Loucy (cell line): ENCODE data around the gene RGR.

Experiments
- H2AFZ ChIP-seq: fragments of 200-600 bp; sonication (generic); 2 replicates; pipeline ENCODE4 v1.6.0; 2016; ENCODE audit warnings: antibody characterized with exemption, mild to moderate bottlenecking, low read length, moderate library complexity
- H3F3A ChIP-seq: fragments of 200-600 bp; 2 replicates; pipeline ENCODE4 v1.6.0; 2016; ENCODE audit warnings: antibody characterized with exemption, low read depth, mild to moderate bottlenecking
- H3K27me3 ChIP-seq: fragments of 200-600 bp; sonication (generic); 2 replicates; pipeline ENCODE4 v1.6.1; 2014; ENCODE audit warnings: low read length, mild to moderate bottlenecking; ENCODE audit not compliant: insufficient read depth, poor library complexity, severe bottlenecking
- H3K36me3 ChIP-seq: fragments of 200-600 bp; sonication (generic); 2 replicates; pipeline ENCODE4 v1.6.1; 2016; ENCODE audit warnings: low read length; ENCODE audit not compliant: insufficient read depth
- H3K4me1 ChIP-seq: fragments of 200-600 bp; sonication (generic); 2 replicates; pipeline ENCODE4 v1.5.1; 2014; ENCODE audit warnings: low read length, mild to moderate bottlenecking; ENCODE audit not compliant: insufficient read depth, poor library complexity, severe bottlenecking
- H3K4me2 ChIP-seq: fragments of 200-600 bp; sonication (generic); 2 replicates; pipeline ENCODE4 v1.6.0; 2014; ENCODE audit warnings: antibody characterized with exemption, low read length, low read depth, mild to moderate bottlenecking; ENCODE audit not compliant: poor library complexity, severe bottlenecking
- H3K4me3 ChIP-seq: fragments of 200-600 bp; sonication (generic); 2 replicates; pipeline ENCODE4 v1.5.1; 2014; ENCODE audit warnings: low read length, mild to moderate bottlenecking, mixed read lengths; ENCODE audit not compliant: poor library complexity, severe bottlenecking
- H3K79me2 ChIP-seq: fragments of 200-600 bp; sonication (generic); 2 replicates; pipeline ENCODE4 v1.6.1; 2014; ENCODE audit warnings: low read length; ENCODE audit not compliant: insufficient read depth
- H3K9ac ChIP-seq: fragments of 200-600 bp; sonication (generic); 2 replicates; pipeline ENCODE4 v1.6.0; 2014; ENCODE audit warnings: mild to moderate bottlenecking, low read depth, low read length, moderate library complexity; ENCODE audit not compliant: poor library complexity, severe bottlenecking
- H3K9me2 ChIP-seq: fragments of 200-600 bp; sonication (generic); replicated peaks from 2 replicates; pipeline ENCODE4 v1.6.1; 2016; ENCODE audit warnings: low read depth, low read length, mixed read lengths
- H3K9me3 ChIP-seq: fragments of 200-600 bp; sonication (generic); 2 replicates; pipeline ENCODE4 v1.6.1; 2014; ENCODE audit warnings: mild to moderate bottlenecking, antibody characterized with exemption, low read length, low read depth; ENCODE audit not compliant: insufficient read depth
- H4K20me1 ChIP-seq: fragments of 200-600 bp; sonication (generic); 2 replicates; pipeline ENCODE4 v1.6.0; 2014; ENCODE audit warnings: antibody characterized with exemption, low read length, mild to moderate bottlenecking; ENCODE audit not compliant: insufficient read depth, poor library complexity, severe bottlenecking
- EZH2phosphoT487 ChIP-seq: fragments of 200-600 bp; IDR thresholded peaks from 2 replicates; pipeline ENCODE4 v1.6.1; 2018; ENCODE audit warnings: antibody characterized with exemption, mild to moderate bottlenecking, moderate library complexity, borderline replicate concordance
- TF ChIP-seq, protein P1 (sequence below): fragments of 200-600 bp; sonication (generic); conservative IDR thresholded peaks from 2 replicates; pipeline ENCODE4 v1.5.1; 2014; ENCODE audit warnings: mild to moderate bottlenecking, antibody characterized with exemption, low read length

RGR gene

DNA sequence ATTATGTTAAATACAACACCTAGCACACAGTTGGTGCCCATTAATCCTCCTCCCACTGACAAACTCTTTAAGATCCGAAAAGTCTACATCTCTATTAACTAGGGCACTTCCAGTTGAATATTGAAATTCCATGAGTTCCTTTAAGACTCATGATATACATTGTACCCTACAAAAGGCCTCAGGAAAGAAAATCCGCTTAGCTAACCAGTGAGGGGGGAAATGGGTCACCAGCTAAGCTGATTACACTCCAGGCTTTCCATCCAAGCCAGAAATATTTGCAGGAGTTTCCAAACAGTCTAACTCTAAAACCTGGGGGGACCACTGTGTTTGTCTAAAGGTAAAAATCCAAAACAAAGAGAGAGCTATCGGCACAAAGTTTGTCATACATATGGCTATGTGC is 18.2 kb upstream of the RGR start:
- no peak overlapping the region for H3K4me3 ChIP-seq
- no peaks in the 10 kb centered on the region for H3K36me3 ChIP-seq
- TF ChIP-seq, protein P1, sequence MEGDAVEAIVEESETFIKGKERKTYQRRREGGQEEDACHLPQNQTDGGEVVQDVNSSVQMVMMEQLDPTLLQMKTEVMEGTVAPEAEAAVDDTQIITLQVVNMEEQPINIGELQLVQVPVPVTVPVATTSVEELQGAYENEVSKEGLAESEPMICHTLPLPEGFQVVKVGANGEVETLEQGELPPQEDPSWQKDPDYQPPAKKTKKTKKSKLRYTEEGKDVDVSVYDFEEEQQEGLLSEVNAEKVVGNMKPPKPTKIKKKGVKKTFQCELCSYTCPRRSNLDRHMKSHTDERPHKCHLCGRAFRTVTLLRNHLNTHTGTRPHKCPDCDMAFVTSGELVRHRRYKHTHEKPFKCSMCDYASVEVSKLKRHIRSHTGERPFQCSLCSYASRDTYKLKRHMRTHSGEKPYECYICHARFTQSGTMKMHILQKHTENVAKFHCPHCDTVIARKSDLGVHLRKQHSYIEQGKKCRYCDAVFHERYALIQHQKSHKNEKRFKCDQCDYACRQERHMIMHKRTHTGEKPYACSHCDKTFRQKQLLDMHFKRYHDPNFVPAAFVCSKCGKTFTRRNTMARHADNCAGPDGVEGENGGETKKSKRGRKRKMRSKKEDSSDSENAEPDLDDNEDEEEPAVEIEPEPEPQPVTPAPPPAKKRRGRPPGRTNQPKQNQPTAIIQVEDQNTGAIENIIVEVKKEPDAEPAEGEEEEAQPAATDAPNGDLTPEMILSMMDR = no peak
- TF ChIP-seq EZH2phosphoT487 = no peak
- no peaks in the 10 kb centered on the region for H3K9me3 ChIP-seq
- H3K9me2 ChIP-seq = no peaks in the 10 kb centered on the region
- H3K27me3 ChIP-seq = no peaks in the 10 kb centered on the region
- no peaks in the 10 kb centered on the region for H3K79me2 ChIP-seq
- H3K4me1 ChIP-seq = no peaks in the 10 kb centered on the region
- H3K9ac ChIP-seq = no peak overlapping the region
- no peak overlapping the region for H2AFZ ChIP-seq
- no peaks in the 10 kb centered on the region for H3F3A ChIP-seq
- no peaks in the 10 kb centered on the region for H4K20me1 ChIP-seq
- H3K4me2 ChIP-seq = no peak overlapping the region

DNA sequence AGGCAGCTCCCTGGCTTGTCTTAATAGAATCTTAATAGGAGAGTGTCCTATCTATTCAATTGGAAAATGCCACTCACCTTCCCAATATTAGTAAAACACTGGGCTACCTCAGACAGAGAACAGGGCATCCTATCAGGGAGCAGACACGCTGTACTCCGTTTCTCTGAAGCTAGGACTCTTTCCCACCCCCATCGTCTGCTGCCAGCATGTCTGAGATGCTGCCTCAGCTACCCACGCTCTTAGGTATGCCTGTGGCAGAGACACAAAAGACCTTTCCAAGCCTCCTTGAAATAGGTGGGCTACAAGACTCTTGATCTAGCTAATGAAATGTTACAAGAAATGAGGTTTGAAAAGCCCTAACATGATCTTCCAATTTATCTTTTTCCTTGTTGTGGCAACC is 17.0 kb upstream of the RGR start:
- Histone ChIP-seq H3K9ac (no peak overlapping the region), H3K4me2 (no peak overlapping the region), H3K79me2 (no peaks in the 10 kb centered on the region), H3F3A (no peaks in the 10 kb centered on the region), H3K9me2 (no peaks in the 10 kb centered on the region), H2AFZ (no peak overlapping the region), H4K20me1 (no peaks in the 10 kb centered on the region), H3K9me3 (no peaks in the 10 kb centered on the region), H3K27me3 (no peaks in the 10 kb centered on the region), H3K36me3 (no peaks in the 10 kb centered on the region), H3K4me3 (no peak overlapping the region), H3K4me1 (no peaks in the 10 kb centered on the region)
- no peak for TF ChIP-seq EZH2phosphoT487
- TF ChIP-seq, protein P1 = no peak

DNA sequence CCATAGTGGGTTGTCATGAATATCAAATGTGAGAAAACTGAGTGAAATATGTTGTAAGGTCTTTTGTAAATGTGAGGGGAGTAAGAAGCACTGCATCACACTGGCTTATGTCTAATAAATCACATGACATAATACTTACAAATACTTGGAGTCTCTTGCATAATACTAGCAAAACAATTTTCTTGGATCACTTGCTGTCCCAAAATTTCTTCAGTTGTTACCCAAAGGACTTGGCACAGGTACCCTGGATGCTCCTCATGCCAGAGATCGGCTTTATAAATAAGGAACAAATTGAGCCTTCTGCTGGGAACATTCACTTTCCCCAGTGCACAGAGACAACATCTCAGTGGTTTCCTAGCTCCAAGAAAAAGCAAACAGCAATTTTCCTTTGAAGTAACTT is 14.5 kb upstream of the RGR start:
- no peaks in the 10 kb centered on the region for H4K20me1 ChIP-seq
- no peaks in the 10 kb centered on the region for H3K27me3 ChIP-seq
- no peaks in the 10 kb centered on the region for H3K36me3 ChIP-seq
- H3K9me2 ChIP-seq = no peaks in the 10 kb centered on the region
- no peak overlapping the region for H3K4me3 ChIP-seq
- H3K79me2 ChIP-seq = no peaks in the 10 kb centered on the region
- no peak overlapping the region for H2AFZ ChIP-seq
- no peaks in the 10 kb centered on the region for H3K9me3 ChIP-seq
- no peaks in the 10 kb centered on the region for H3K4me1 ChIP-seq
- H3K9ac ChIP-seq = no peak overlapping the region
- no peak overlapping the region for H3K4me2 ChIP-seq
- TF ChIP-seq, protein P1 = no peak
- TF ChIP-seq EZH2phosphoT487 = no peak
- H3F3A ChIP-seq = no peaks in the 10 kb centered on the region
